Middle frontal gyrus (tissue), 1 donor: ENCODE results near the gene UTP11.

ENCODE experiments used
- DNase-seq: peaks from one replicate; pipeline ENCODE4 v3.0.0-alpha.2; 2015; ENCODE audit warnings: low spot score; ENCODE audit errors: extremely low spot score

UTP11 gene

DNA sequence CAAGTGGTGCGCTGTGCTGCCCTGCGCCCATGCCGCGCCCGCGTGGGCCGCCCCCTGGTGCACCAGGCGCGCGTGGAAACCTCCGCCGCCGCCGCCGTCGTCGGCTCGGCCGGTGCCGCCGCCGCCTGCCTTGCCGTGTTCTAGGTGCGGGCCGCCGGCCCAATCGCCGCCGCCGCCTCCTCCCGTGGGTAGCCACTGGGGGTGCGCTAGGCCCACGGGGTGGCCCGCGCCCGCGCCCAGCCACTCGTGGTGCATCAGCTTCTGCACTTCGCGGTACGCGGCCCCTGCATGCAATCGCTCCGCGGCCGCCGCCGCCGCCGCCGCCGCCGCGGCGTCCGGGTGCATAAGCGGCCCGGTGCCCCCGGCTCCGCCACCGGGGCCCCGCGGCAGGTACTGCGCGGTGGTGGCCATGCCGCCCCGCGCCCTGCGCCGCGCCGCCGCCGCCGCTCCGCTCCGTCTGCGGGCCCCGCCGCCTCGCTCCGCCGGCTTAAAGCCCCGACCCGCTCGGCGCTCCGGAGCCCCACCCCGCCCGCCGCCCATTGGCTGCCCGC lies 33.9 kb downstream of the UTP11 start, which contains the start of gene POU3F1:
TSS of gene POU3F1 (minus strand) at position 461 of the 551 bp plus-strand sequence. CDS start at position 411, 50 bp downstream.
- no peak for DNase-seq

DNA sequence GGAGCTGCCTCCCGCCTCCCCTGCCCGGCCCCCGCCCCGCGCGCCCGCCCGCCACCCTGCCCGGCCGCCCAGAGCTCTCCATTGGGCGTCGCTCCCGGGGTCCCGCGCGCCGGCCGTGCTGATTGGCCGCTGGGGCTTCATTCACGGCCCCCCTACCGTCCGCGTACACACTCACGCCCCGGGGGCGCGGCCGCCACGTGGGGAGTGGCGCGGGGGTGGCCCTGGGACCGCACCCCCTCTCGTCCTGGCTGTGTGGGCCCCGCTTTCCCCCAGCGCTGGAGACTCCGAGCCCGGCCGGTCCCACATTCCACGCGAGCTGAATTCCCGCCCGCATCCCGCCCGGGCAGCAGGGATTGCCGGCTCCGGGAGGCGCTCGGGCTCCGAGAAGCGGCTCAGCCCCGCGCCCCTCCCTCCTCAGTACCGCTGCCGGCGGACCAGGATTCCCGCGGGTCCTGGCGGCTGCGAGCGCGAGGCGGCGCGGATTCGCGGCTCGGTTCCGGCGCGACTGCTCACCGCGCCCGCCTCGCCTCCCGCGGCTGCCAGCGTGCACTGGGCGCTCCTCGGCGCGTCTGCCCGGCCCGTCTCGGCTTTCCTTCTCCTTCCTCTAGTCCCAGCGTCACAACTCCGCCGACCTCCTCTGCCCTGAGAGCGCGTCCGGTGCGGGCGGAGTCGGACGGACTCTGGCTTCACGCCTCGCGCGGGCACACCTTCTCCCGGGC lies 34.5 kb downstream of the UTP11 start:
- peak; percentile 80 for DNase-seq

GRCh38 chr1:38047603-38048141 lies 35.1 kb downstream of the UTP11 start:
- no peak for DNase-seq

DNA sequence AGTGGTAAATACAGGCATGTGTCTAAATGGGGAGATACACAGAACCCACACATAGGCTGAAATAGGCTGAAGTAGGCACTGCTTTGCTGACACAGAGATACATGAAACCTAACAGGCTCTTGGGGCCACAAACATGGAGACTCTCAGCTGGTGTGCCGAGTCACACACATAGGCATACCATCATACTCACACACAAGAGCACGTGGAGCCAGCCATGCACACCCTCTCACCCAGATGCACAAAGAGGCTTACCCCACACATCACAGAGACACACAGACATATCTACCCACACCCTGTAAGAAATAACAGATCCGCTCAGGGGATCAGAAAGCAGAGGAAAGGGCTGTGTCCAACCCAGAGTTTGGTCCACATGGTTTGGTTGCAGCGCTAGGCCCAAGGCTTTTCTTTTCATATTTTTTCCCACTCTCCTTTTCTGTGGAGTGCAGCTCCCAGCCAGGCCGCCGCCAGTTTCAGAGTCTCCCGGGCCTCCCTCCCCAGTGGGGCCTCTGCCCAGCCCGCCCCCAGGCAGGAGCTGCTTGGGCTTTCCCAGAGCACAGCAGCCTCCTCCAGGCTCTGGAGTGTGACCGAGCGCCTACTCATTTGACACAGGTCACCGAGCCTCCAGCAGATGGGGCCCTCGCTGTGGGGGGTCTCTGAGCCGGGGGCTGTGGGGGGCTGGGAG lies 38.0 kb downstream of the UTP11 start:
- no peak for DNase-seq

GRCh38 chr1:38051079-38051543 lies 38.6 kb downstream of the UTP11 start:
- no peak for DNase-seq

DNA sequence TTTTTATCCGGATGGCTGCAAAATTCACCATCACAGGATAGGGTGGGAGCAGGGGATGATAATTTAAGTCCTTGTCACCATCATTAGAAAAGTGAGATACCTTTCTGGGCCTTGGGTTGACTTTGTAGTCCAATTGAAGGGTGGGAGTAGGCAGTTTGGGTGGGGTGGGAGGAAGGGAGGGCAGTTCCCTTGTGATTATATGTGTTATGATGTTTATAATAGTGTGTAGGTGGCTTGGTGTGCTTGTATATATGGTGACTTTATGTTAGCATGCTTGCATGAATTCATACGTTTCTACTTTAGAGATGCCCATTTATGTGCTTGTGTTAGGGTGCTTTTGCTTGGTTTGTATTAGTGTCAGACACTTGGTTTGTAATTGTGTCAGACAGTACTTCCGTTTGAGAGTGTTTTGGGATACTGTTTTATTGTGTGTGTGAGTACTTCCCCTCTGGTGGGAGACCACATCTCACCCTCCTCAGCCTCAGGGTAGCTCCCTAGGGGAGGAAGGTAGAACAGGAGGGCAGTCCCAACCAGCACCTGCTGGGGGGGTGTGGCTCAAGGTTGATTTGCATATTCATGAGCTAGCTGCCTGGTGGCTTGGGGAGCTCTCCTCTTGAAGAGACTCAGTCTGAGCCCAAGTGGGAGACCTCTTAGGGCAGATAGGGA lies 40.3 kb downstream of the UTP11 start:
- no peak for DNase-seq

DNA sequence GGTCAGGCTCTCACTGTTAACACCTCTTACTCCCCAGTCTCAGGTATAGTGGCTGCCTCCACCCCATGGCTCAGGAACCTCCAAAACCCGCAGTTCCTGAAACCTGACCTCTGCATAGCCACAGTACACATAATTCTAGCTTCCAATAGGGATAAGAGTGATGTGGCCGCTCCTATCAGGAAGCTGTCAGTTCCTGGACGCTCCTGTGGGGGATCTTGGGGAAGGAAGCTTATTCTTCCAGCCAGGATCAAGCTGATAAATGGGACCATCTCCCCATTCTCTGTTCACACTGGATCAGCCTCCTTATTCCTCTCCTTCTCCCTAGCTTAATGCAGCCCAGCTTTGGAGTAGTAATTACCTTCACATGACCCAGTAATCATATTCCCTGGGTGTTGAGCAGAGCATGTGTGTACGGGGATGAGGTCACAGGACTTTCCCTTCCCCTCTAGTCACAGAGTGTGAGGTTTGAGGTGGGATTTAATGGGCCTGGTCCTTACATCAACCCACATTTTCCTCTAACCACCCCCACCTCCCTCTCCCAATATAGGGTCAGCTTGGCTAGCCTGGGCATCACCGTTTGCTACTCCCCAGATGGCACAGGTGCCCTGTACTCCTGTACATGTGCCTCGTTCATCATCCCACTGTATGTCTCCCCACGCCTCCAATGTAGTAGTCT lies 41.0 kb downstream of the UTP11 start:
- no peak for DNase-seq

- no peak for DNase-seq
These were observed 42.9 kb downstream of the UTP11 start for GRCh38 chr1:38055398-38055797.

DNA sequence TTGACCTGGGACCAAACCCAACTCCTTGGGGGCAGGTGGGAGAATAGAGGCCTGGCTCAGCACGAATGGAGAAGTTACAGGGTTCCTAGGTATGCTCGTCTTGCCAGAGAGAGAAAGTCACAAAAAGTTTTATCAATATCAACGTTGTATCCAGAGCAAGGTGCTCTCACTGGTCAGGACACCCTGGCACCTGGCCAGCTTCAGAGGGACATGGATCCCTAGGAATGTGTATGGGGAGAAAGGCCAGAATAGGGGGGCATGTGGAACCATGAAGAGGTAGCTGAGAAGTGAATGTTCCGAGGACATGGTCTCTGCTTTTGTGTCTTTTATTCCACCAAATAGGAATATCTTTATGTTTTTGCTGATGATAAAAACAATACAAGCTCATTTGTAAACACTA lies 43.4 kb downstream of the UTP11 start:
- DNase-seq = no peak

DNA sequence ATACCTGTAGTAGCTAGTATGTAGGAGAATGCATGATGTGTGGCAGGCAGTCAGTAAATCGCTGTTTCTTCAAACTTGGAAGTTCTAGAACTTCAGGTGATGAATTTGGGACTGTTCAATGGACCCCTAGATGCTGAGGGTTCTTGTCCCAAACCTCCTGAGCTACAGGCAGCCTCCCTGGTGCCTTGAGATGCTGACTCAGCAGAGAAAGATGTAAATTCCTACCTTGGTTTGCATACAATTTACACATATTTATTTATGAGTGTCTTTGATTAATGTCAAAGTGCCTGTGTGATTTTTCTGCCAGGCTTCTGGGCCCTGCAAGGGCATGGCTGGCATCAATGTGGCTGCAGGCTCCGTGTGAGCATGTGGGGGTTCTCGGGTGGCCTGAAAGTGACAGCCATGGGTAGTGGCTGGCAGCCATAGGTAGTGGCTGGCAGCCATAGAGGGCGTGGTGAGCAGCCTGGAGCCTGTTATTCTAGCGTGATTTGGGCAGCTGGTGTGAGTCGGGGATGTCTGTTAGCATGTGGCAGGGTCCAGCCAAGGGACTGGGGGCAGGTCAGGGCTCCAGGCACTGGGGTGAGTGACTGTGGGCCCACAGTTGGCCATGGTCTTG lies 47.2 kb downstream of the UTP11 start:
- DNase-seq = no peak

GRCh38 chr1:38060498-38060897 lies 48.0 kb downstream of the UTP11 start:
- no peak for DNase-seq

GRCh38 chr1:38061290-38061689 lies 48.8 kb downstream of the UTP11 start:
- no peak for DNase-seq

DNA sequence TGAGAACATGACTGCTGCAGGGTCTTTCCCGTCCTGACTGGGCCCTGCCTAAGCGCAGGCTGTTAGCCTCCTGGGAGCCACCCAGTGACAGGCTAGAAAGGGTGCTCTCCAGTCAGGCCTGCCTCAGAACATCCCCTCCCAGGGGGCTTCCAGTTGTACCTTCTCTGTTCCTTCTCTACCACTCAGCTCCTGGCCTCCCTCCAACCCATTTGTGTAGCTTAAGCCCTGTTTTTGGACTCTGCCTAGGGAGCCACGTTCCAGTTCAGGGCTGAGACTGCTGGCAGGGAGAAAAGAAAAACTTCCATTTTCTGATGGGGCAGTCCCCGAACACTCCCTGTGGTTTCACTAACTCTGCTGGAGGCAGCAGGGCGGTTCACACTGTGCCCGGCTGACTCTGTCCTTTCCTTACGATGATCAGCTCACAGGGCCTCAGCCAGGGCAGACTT lies 49.4 kb downstream of the UTP11 start:
- DNase-seq = no peak

DNA sequence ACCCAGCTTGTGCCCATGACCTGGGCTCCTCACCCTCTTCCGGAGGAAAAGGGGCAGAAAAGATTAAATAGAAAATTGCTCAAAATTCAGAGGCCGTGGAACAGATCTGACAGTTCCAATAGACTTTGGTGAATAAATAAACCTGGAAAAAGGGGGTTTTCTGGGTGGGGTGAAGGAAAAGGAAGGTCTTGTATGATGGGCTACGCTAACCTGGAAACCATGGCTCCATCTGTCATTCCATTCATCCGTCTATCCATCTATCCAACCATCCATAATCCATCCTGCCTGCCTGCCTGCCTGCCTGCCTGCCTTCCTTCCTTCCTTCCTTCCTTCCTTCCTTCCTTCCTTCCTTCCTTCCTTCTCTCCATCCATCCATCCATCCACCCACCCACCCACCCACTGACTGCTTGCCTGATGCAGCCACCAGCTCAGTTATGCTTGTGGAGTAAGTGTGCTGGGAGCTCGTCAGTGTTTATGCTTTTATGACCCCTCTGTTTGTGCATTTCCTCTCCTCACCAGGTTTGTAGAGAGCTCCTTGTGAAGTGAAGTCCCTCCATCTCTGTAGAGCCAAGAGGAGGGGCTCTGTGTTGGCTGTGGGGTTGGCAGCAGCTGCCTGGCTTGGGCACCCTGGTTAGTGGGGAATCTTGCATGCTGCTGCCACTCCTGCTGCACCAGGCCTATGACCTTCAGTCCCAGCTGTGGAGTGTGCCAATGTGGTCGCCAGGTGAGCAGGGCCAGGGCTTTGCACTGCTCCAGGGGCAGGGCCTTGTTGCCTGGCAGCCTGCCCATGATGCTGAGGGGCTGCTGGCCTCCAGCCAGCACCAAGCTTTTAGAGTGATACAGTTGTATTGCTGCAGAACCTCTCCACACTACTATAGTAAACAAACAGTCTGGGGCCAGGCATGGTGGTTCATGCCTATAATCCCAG lies 50.1 kb downstream of the UTP11 start:
- DNase-seq = no peak

DNA sequence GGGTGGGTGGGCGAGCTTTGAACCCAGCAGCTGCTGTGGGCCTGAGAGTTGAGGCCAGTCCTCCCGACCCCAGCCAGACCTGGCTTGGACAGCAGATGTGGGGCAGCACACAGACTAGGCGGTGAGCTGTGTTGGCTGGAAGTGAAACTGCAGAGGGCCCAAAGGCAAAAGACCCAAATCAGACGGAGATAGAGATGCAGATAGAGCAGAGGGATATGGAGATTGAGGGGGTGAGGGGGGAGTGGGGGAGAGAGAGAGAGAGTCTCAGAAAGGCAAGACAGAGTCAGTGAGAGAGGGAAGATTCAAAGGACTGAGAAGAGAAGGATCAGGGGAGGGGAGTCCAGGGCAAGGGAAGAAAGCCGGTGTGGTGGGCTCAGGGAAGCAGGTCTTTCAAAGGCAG lies 51.1 kb downstream of the UTP11 start:
- no peak for DNase-seq

GRCh38 chr1:38064197-38064903 lies 51.8 kb downstream of the UTP11 start:
- DNase-seq = peak; percentile 7

DNA sequence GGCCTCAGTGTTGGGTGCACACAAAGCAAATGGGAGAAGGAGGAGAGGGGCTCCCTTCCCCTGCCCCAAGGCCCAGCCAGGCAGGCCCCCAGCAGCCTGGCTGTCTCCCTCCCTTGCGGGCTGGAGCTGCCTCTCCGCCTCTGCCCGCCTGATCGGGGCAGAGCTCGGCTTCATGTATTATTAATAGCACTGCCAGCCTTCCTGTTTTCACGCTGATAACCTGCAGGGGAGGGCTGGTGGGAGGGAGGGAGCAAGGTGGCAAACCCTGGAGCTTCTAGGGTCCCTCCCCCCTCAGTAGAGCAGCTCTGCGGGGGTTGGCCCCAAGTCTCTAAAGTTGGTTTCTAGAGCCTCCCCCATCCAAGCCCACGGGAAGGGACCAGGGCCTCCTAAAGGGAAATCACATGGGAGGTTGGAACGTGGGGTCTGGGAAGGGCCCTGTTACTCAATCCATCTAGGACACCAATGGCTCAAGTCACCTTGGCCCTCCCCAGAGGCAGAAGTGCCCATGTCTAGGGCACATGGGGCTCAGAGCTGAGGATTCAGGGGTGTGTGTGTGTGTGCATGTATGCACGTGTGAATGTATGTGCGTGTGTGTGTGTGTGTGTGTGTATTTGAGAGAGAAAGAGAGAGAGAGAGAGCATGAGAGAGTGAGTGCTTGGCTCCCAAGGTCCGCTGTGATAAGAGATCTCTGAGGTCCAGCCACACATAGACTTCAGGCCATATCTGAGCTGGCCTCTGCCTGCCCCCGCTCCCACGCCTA lies 55.9 kb downstream of the UTP11 start:
- DNase-seq = no peak

- no peak for DNase-seq
These were observed 56.4 kb downstream of the UTP11 start for GRCh38 chr1:38068980-38069340.
